ENCODE measurements around the gene GTF2E1.
"Not testable (repeated sequence)": the region's sequence is repeated elsewhere in the genome, so short reads cannot be mapped to it uniquely, and the experiment has no call there.

The GTF2E1 gene

GRCh38 chr3:120772081-120772480, 29.5 kb downstream of the GTF2E1 start:
- CTCF ChIA-PET, result no interaction called here
- POLR2A ChIA-PET, result no interaction called here
- TF ChIP-seq TARDBP (IDR thresholded peaks at IDR 0.05), result no peak
- no peak for TF ChIP-seq CTBP1 (IDR thresholded peaks at IDR 0.05; ENCODE audit: borderline replicate concordance)
- TF ChIP-seq NFRKB (IDR thresholded peaks at IDR 0.05), result no peak
- TF ChIP-seq FOXA1 (IDR thresholded peaks at IDR 0.05), result no peak
- TF ChIP-seq SP1 (IDR thresholded peaks at IDR 0.05), result no peak
- TF ChIP-seq ZNF384 (IDR thresholded peaks at IDR 0.05), result no peak
- DNase-seq (ENCODE audit: extremely low spot score), result no peak

GRCh38 chr3:120773932-120774331, 31.4 kb downstream of the GTF2E1 start:
- POLR2A ChIA-PET, result no interaction called here
- CTCF ChIA-PET, result no interaction called here
- TF ChIP-seq ZNF384 (IDR thresholded peaks at IDR 0.05) (no peak), LEF1 (IDR thresholded peaks at IDR 0.05; ENCODE audit: borderline replicate concordance) (no peak), HDGF (IDR thresholded peaks at IDR 0.05; ENCODE audit: borderline replicate concordance) (no peak), FOXK2 (IDR thresholded peaks at IDR 0.05) (no peak), L3MBTL2 (conservative IDR thresholded peaks at IDR 0.05) (no peak), BHLHE40 (IDR thresholded peaks at IDR 0.05; ENCODE audit: borderline replicate concordance) (no peak), SP1 (IDR thresholded peaks at IDR 0.05) (no peak), NFRKB (IDR thresholded peaks at IDR 0.05) (no peak), CTBP1 (IDR thresholded peaks at IDR 0.05; ENCODE audit: borderline replicate concordance) (no peak), ELF4 (IDR thresholded peaks at IDR 0.05) (no peak), ARNT (IDR thresholded peaks at IDR 0.05) (no peak), PKNOX1 (IDR thresholded peaks at IDR 0.05) (no peak), FOXM1 (IDR thresholded peaks at IDR 0.05; ENCODE audit: borderline replicate concordance) (no peak), SUZ12 (IDR thresholded peaks at IDR 0.05) (no peak), TARDBP (IDR thresholded peaks at IDR 0.05) (no peak), FOXA1 (IDR thresholded peaks at IDR 0.05) (no peak)
- no peak for DNase-seq (ENCODE audit: extremely low spot score)

- DNase-seq (ENCODE audit: extremely low spot score), result no peak
- TF ChIP-seq ELF4 (IDR thresholded peaks at IDR 0.05) (no peak), BHLHE40 (IDR thresholded peaks at IDR 0.05; ENCODE audit: borderline replicate concordance) (no peak), NFRKB (IDR thresholded peaks at IDR 0.05) (no peak), PKNOX1 (IDR thresholded peaks at IDR 0.05) (no peak), FOXA1 (IDR thresholded peaks at IDR 0.05) (no peak), SUZ12 (IDR thresholded peaks at IDR 0.05) (no peak), L3MBTL2 (conservative IDR thresholded peaks at IDR 0.05) (no peak), SP1 (IDR thresholded peaks at IDR 0.05) (no peak), LEF1 (IDR thresholded peaks at IDR 0.05; ENCODE audit: borderline replicate concordance) (no peak), ARNT (IDR thresholded peaks at IDR 0.05) (no peak), TARDBP (IDR thresholded peaks at IDR 0.05) (no peak), FOXK2 (IDR thresholded peaks at IDR 0.05) (no peak), FOXM1 (IDR thresholded peaks at IDR 0.05; ENCODE audit: borderline replicate concordance) (no peak), HDGF (IDR thresholded peaks at IDR 0.05; ENCODE audit: borderline replicate concordance) (no peak), ZNF384 (IDR thresholded peaks at IDR 0.05) (no peak), CTBP1 (IDR thresholded peaks at IDR 0.05; ENCODE audit: borderline replicate concordance) (no peak)
- ChIA-PET POLR2A (interaction anchor here (1.2 kb wide), 1 partner anchor 19 kb away, joined by 3 read pairs; no protein-coding TSS in a partner anchor), CTCF (no interaction called here)
These were observed 32.9 kb downstream of the GTF2E1 start for GRCh38 chr3:120775411-120775810.

- DNase-seq (ENCODE audit: extremely low spot score), result no peak
- ChIA-PET CTCF (interaction anchor here (1.1 kb wide), 1 partner anchor 16 kb away, joined by 3 read pairs; no protein-coding TSS in a partner anchor), POLR2A (no interaction called here)
- TF ChIP-seq LEF1 (IDR thresholded peaks at IDR 0.05; ENCODE audit: borderline replicate concordance), result no peak
- no peak for TF ChIP-seq FOXK2 (IDR thresholded peaks at IDR 0.05)
- TF ChIP-seq HDGF (IDR thresholded peaks at IDR 0.05; ENCODE audit: borderline replicate concordance), result no peak
- no peak for TF ChIP-seq SP1 (IDR thresholded peaks at IDR 0.05)
- no peak for TF ChIP-seq SUZ12 (IDR thresholded peaks at IDR 0.05)
- TF ChIP-seq ZNF384 (IDR thresholded peaks at IDR 0.05), result no peak
- no peak for TF ChIP-seq TARDBP (IDR thresholded peaks at IDR 0.05)
- TF ChIP-seq ELF4 (IDR thresholded peaks at IDR 0.05), result no peak
- TF ChIP-seq CTBP1 (IDR thresholded peaks at IDR 0.05; ENCODE audit: borderline replicate concordance), result no peak
These were observed 36.2 kb downstream of the GTF2E1 start for GRCh38 chr3:120778776-120779175.

GRCh38 chr3:120780977-120781376, 38.4 kb downstream of the GTF2E1 start:
- no peak for DNase-seq (ENCODE audit: extremely low spot score)
- ChIA-PET CTCF (no interaction called here), POLR2A (no interaction called here)
- no peak for TF ChIP-seq NFRKB (IDR thresholded peaks at IDR 0.05)
- no peak for TF ChIP-seq CTBP1 (IDR thresholded peaks at IDR 0.05; ENCODE audit: borderline replicate concordance)
- no peak for TF ChIP-seq SUZ12 (IDR thresholded peaks at IDR 0.05)
- TF ChIP-seq BHLHE40 (IDR thresholded peaks at IDR 0.05; ENCODE audit: borderline replicate concordance), result no peak
- TF ChIP-seq LEF1 (IDR thresholded peaks at IDR 0.05; ENCODE audit: borderline replicate concordance), result no peak
- no peak for TF ChIP-seq PKNOX1 (IDR thresholded peaks at IDR 0.05)

GRCh38 chr3:120785832-120786231, 43.3 kb downstream of the GTF2E1 start:
- POLR2A ChIA-PET, CTCF ChIA-PET: not testable (repeated sequence)

GRCh38 chr3:120791010-120791409, 48.5 kb downstream of the GTF2E1 start:
- no peak for DNase-seq (ENCODE audit: extremely low spot score)
- TF ChIP-seq L3MBTL2 (conservative IDR thresholded peaks at IDR 0.05) (no peak), FOXM1 (IDR thresholded peaks at IDR 0.05; ENCODE audit: borderline replicate concordance) (no peak), TARDBP (IDR thresholded peaks at IDR 0.05) (no peak), SUZ12 (IDR thresholded peaks at IDR 0.05) (no peak), ARNT (IDR thresholded peaks at IDR 0.05) (no peak), NFRKB (IDR thresholded peaks at IDR 0.05) (no peak), ELF4 (IDR thresholded peaks at IDR 0.05) (no peak), FOXA1 (IDR thresholded peaks at IDR 0.05) (no peak), BHLHE40 (IDR thresholded peaks at IDR 0.05; ENCODE audit: borderline replicate concordance) (no peak), ZNF384 (IDR thresholded peaks at IDR 0.05) (no peak), PKNOX1 (IDR thresholded peaks at IDR 0.05) (no peak), FOXK2 (IDR thresholded peaks at IDR 0.05) (no peak), SP1 (IDR thresholded peaks at IDR 0.05) (no peak), LEF1 (IDR thresholded peaks at IDR 0.05; ENCODE audit: borderline replicate concordance) (no peak), HDGF (IDR thresholded peaks at IDR 0.05; ENCODE audit: borderline replicate concordance) (no peak), CTBP1 (IDR thresholded peaks at IDR 0.05; ENCODE audit: borderline replicate concordance) (no peak)
- ChIA-PET CTCF (no interaction called here), POLR2A (no interaction called here)

More at GRCh38 chr3:120785832-120786231, 43.3 kb downstream of the GTF2E1 start:
- DNase-seq (ENCODE audit: extremely low spot score), result not testable (repeated sequence)
